Measurements from ENCODE around the gene PTPRN.

PTPRN gene

DNA sequence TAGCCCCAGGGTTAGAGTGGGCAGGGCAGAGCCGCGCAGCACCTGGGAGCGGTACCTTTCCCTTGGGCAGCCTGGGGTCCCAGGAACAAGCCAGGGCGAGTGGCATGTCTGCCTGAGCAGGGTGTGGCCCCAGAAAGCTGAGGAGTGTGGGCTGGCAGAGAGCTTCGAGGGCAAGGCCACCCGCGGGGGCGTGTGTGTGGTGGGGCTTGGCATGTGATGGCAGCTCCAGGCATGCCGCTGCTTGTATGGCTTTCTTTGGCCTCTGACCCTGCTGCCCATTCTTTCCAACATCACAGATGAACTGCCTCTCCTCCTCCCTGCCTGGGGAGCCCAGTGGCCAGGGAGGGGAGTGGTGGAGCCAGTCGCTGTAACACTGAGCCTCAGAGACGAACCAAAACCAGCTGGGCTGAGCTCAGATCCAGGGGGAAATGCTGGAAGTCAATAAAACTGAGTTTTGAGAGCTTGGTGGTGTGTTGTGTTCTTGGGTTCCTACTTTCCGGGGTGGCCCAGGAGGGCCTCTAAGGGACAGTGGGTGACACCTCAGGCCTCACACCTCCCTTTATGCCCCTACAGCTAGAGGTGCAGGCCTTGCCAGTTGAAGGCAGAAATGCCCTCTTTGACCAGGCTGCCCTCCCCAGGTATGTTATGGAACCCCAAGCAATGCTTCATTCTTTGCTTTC lies 22.6 kb downstream of the PTPRN start:
- DNase-seq: no peak

DNA sequence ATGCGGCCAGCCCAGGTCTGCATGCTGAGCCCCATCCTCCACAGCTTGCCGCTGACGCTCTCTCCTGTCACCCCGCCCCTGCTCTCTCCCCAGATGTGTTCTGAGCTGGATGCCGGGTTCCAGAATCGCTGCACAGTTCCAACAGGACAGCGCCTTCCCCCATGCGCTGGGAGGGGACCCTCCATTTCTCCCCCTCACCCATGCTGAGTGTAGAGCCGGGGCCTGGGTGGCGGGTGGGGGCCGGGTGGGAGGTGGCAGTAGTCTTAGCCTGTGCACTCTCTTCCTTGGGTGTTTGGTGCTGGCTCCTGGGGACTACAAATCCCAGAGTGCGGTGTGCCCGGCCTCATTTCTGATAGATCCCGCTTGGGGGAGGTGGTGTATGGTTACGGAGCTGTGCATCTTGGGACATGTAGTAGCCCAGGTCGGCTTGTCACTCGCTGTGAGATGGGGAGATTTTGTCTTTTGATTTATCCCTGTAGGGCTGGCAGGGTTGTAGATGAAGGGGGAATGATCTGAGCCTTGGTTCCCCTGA lies 23.2 kb downstream of the PTPRN start:
- DNase-seq: no peak

- no peak for DNase-seq
Measured at GRCh38 chr2:219285373-219285735, 23.8 kb downstream of the PTPRN start.

DNA sequence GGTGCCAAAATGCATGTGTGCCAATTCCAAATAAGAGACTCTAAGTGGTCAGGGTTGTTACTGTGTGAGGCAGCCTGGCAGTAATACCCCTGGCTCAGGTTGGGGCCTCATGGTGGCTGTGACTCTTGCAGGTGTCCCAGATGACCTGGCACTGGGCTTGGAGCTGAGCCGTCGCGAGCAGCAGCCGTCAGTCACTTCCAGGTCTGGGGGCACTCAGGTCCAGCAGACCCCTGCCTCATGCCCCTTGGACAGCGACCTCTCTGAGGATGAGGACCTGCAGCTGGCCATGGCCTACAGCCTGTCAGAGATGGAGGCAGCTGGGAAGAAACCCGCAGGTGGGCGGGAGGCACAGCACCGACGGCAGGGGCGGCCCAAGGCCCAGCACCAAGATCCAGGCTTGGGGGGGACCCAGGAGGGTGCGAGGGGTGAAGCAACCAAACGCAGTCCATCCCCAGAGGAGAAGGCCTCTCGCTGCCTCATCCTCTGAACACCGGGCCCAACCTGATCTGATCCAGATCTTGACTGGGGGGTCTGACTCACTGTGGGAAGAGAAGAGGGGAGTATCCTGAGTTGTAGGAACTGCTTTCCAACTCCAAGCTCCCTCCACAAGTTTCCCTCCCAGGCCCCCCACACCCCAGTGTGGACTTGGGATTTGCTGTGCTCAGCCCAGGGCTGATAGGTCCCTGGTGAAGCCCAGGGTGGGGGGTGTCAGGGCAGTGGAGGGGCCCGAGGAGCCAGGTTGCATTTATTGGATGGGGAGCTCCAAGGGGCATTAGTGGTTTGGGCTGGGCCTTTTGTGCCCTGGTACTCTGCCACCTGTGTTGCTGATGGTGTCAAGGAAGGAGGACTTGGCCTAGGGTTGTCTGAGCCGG lies 24.5 kb downstream of the PTPRN start:
- no peak for DNase-seq

- DNase-seq: no peak
Measured at GRCh38 chr2:219282943-219283581, 26.1 kb downstream of the PTPRN start.

DNA sequence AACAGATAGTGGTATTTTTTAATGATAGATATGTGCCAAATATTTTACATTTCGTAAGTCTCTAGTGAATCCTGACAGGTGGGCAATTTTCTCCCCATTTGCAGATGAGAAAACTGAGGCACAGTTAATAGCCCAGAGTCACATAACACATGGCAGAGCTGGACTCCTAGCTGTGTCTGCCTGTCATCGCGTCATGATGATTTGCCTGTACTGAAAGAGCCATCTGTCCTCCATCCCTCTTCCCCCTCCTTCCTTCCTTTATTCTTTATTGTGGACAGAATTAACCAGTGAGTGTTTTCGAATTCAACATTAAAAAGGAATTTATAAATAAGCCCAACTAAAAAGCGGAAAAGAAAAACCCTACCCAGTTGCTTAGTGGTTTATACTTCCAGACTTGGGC lies 26.8 kb downstream of the PTPRN start:
- no peak for DNase-seq

DNA sequence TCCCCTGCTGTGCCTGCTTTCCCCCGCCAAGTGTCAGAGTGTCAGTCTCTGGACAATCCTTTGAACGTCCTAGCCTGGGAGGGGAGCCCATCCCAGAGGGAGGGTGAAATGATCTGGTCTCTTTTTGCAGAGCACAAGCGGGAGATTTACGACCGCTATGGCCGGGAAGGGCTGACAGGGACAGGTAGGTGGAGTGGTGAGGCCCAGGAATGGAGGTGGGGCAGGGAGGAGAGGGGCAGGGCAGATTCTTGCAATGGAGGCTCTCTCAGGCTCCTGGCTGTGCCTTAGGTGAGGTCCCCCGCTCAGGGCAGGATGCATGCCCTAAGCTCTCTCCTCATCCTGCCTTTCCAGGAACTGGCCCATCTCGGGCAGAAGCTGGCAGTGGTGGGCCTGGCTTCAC lies 27.6 kb downstream of the PTPRN start:
- DNase-seq: no peak

DNA sequence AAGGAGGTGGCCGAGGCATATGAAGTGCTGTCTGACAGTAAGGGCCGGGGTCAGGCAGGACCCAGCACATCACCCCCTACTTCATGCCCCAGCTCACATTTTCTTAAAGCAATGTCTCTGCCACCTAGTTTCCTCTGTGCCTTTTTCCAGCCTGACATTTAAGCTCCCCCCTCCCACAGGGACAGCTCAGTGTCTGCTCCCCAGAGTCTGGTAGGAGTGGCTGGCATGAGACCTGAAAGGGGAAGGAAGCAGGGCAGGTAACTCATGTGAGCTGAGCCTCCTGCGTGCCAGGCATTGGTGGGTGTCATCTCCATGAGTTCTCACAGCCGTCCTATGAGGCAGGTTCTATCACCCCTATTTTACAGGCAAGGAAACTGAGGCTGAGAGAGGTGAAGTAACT lies 28.6 kb downstream of the PTPRN start:
- no peak for DNase-seq

DNA sequence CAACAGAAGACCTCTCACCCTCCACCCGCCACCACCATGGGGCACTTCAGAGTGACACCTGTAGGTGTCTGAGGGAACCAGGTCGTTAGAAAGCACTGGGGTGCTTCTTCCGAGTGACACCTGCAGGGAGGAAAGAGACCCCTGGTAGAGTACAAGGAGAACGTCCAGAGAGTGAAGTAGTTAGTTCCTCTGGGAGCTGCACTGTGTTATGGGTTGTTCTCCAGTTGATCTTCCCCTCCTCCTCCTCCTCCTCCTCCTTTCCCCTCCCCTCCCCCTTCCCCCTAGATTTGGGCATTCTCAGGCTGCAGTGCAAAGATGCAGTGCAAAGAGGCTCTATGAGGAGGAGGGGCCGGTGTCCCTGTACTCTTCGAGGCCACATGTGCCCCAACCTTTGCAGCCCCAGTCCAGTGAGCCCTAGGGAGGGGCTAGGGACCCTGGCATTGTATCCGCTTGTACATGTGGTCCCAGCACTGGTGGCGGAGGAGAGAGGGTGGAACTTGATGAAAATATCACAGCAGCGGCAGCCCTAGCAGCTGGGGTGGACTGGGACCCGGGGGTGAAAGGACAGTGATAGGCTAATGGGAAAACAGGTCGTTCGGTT lies 29.2 kb downstream of the PTPRN start:
- DNase-seq: no peak

GRCh38 chr2:219279151-219279915 lies 29.9 kb downstream of the PTPRN start, which contains the start of gene DNAJB2:
Gene DNAJB2 (plus strand): TSS chr2:219279366. CDS start chr2:219279834, 468 bp downstream.
- peak; percentile 100 for DNase-seq

DNA sequence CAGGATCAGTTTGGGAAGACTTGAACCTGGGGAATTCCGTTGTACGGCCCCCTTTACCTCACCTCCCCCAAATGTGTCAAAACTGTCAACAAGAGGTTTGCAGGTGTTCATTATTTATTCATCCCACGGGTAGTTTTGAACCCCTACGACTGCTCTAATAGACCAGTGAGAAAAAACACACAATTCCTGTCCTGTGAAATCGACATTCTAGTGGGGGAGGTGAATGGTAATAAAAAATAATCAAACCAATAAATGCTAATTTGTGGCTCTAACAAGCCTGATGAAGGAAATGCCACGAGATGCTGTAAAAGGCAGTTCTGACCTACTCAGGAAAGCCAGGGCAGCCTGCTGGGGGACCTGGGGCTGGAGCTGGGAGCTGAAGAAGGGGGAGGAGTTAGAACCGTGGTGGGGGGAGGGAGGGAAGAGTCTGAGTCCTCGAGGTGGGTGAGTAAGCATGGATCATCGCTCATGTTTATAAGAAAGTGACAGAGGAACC lies 30.5 kb downstream of the PTPRN start:
- no peak for DNase-seq

GRCh38 chr2:219277703-219278654 lies 31.2 kb downstream of the PTPRN start:
- DNase-seq: peak; percentile 74

DNA sequence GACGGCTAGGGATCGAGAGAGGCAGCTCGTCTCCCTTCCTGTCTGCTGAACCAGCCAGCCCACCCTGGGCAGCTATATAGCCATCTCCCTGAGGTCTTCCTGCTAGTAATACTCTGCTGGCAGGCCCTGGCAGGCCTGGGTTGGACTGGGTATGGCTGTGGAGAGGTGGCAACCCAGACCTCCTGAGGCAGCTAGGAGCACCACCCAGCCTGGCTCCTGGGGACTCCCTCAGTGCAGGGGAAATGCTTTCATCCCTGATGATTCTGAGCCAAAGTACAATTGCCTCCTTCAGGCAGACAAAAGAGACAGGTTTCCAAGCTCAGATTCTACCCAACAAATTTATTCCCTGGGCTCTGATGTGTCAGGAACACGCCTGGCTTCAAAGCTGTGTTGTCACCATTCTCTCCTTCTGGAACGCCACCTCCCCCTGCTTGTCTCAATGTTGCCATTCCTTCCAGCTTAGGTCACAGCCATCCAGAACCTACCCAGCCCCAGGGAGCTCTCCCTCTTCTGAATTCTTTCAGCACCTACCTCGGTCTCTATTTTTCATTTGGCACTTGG lies 34.8 kb downstream of the PTPRN start:
- no peak for DNase-seq

GRCh38 chr2:219273937-219274336 lies 35.3 kb downstream of the PTPRN start:
- no peak for DNase-seq

- no peak for DNase-seq
Measured at GRCh38 chr2:219272995-219273394, 36.2 kb downstream of the PTPRN start.

DNA sequence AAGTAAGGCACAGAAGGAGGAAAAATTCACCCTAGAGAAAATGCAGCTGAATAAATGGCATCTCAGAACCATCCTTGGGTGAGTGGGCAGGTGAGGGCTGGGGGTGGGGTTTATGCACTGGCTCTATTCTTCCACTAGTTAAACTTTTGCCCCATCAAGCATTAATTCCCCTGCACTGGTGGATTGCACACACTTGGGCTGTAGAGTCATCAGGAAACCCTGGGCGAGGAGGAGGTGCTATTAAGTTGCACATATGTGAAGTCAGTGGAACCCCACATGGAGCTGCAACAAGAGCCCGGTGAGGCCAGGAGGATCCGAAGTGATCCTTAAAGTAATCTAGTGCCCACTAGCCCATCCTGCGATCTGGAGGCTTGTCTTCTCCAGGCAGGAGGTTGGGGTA lies 36.8 kb downstream of the PTPRN start:
- DNase-seq: no peak

DNA sequence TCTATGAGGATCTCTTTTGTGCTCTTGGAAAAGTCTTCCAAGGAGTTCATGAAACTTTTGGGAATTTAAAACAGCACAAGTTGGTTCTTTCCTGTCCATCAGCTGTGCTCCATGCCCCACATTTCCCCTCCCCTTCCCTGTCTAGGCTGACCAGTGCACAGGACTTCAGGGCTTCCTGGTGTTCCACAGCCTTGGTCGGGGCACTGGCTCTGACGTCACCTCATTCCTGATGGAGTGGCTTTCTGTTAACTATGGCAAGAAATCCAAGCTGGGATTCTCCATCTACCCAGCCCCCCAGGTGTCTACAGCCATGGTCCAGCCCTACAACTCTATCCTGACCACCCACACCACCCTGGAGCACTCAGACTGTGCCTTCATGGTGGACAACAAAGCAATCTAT lies 38.2 kb downstream of the PTPRN start:
- DNase-seq: no peak

DNA sequence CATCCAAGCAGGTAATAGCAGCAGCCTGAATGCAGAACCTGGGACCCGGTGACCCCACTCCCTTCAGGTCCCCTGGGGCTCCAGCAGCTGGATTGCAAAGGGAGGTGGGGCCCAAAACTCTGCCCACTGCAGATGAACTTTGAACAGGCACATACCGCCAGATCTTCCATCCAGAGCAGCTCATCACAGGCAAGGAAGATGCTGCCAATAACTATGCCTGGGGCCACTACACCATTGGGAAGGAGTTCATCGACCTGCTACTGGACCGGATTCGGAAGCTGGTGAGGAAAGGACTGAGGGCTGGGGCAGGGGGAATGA lies 39.2 kb downstream of the PTPRN start:
- DNase-seq: no peak

GRCh38 chr2:219269362-219270054 lies 39.7 kb downstream of the PTPRN start:
- no peak for DNase-seq

- DNase-seq: no peak
Measured at GRCh38 chr2:219268294-219268693, 40.9 kb downstream of the PTPRN start.

Measured in CD4-positive, alpha-beta T cell treated with Interleukin-15 for 1 hour (primary cell).